Heart left ventricle (tissue), 13 donors: ENCODE measurements around the gene RASSF1.

ENCODE experiments used
- CTCF ChIP-seq, 12 donors: fragments of 200-600 bp; sonication (generic) in 4 of 12; IDR thresholded peaks; one replicate each; pipeline versions ENCODE4 v1.5.0 to v1.8.0; 2018 to 2022; ENCODE audit warnings: antibody characterized with exemption in 12 of 12, mild to moderate bottlenecking in 5 of 12
- POLR2A ChIP-seq, 2 donors: fragments of 450-650 bp; IDR thresholded peaks; one replicate each; pipeline ENCODE4 v1.6.1; 2017; ENCODE audit warnings: antibody characterized with exemption in 2 of 2, mild to moderate bottlenecking in 2 of 2, moderate library complexity in 2 of 2
- donor health status: ischemic (EF 13 %, LVEDD 7.1; RV severe dilation, severe dysfunction).
- donor health status: DM: no; HTN: yes; CAD: no.
- donor health status: DM: no; HTN: no; CAD: no.
- donor health status: ischemic (EF 25% LVEDD 6.9; RV normal size, moderate dysfunction).
- donor health status: ischemic (EF 25% LVEDD 5.7; RV mildly dilated, moderate dysfunction).
- donor health status: ischemic (EF 35%, LVEDD 5.7; RV mildly dilated, moderate dysfunction).
- donor health status: nonischemic (EF 11% LVEDD 7.7; RV severe dilation, severe dysfunction).
- donor health status: DM: yes; HTN: yes; CAD: no.
- donor health status: PGD.
- donor health status: ischemic (EF 29% LVEDD 5.4; RV normal size, mild dysfunction).
- donor health status: nonischemic (EF 23%, LVEDD 6.1; RV moderate dilation, normal function).

- TF ChIP-seq CTCF (IDR thresholded peaks at IDR 0.05) (no peak), POLR2A (IDR thresholded peaks at IDR 0.05) (no peak)
Observed at GRCh38 chr3:50323092-50323600, 17.5 kb downstream of the RASSF1 start.
